Activated CD8-positive, alpha-beta memory T cell treated with anti-CD3 and anti-CD28 coated beads, Interleukin-2, amount 10 ng/mL, durations not matched to agents 7 days and 5 days (primary cell): ENCODE data around the gene DDX54. TPM values are rescaled to one million over a fixed set of nuclear protein-coding genes. Genes with fewer than 3 reads are reported as not detected.
"Not testable (repeated sequence)": the region's sequence is repeated elsewhere in the genome, so short reads cannot be mapped to it uniquely, and the experiment has no call there.

Experiments
- ATAC-seq: fragments of 150-1000 bp; cut with Tn5 transposase; one replicate; pipeline ENCODE4 v1.10.0; 2021; ENCODE audit warnings: moderate library complexity
- CTCF ChIA-PET: fragments of 350-600 bp; sonication (Branson Sonifier 250); formaldehyde crosslinking; loops from one replicate; lab custom pipeline; 2021; ENCODE audit warnings: antibody characterized with exemption; lab: Charles Lee
- DNase-seq: peaks from one replicate; pipeline ENCODE4 v3.0.0-alpha.2; 2020
- H3K27ac Mint-ChIP-seq: one replicate; pipeline ENCODE4 v1.8.0; 2021; ENCODE audit warnings: mild to moderate bottlenecking, mixed read lengths
- H3K27me3 Mint-ChIP-seq: one replicate; pipeline ENCODE4 v1.8.0; 2021; ENCODE audit warnings: mixed read lengths
- H3K36me3 Mint-ChIP-seq: one replicate; pipeline ENCODE4 v1.8.0; 2021; ENCODE audit warnings: mild to moderate bottlenecking, mixed read lengths
- H3K4me1 Mint-ChIP-seq: one replicate; pipeline ENCODE4 v1.8.0; 2021; ENCODE audit warnings: mixed read lengths
- H3K4me3 Mint-ChIP-seq: one replicate; pipeline ENCODE4 v1.8.0; 2021; ENCODE audit warnings: mild to moderate bottlenecking, moderate library complexity, mixed read lengths
- H3K9me3 Mint-ChIP-seq: one replicate; pipeline ENCODE4 v1.8.0; 2022; ENCODE audit warnings: low read depth, mixed read lengths
- total RNA-seq, 2 experiments: library from RNA; stranded (reverse); gene quantifications; one replicate each; pipeline ENCODE4 v1.2.3, GENCODE V29; 2021

DDX54 gene
- total RNA-seq, 2 experiments from 2014 or later: 71.5 to 99.0 TPM

DNA sequence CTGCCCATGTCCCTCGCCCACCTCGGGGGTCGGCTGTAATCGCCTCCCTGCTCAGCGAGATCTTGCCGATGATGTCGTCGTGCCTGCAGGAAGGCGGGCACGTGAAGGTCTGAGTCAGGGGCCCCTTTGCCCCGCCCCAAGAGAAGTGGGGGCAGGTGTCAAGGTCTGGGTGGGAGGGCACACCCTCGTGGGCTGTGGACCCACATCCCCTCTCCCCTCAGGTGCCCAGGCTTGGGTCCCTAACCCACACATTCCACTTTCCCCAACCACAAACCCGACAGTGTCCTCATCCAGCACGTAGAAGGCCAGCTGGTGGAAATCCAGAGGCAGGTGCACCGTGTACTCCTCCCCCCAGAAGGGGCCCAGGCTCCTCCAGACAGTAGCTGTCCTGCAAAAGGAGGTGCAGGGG, 57.5 kb downstream of the DDX54 start:
- DNase-seq (no peak), ATAC-seq (no peak)
- Mint-ChIP-seq H3K9me3 (no peaks in the 10 kb centered on the region), H3K4me3 (no peak overlapping the region), H3K4me1 (no peaks in the 10 kb centered on the region), H3K36me3 (no peaks in the 10 kb centered on the region), H3K27ac (no peak overlapping the region), H3K27me3 (peaks cover 5% of the 10 kb centered on the region)
- CTCF ChIA-PET: no interaction called here

DNA sequence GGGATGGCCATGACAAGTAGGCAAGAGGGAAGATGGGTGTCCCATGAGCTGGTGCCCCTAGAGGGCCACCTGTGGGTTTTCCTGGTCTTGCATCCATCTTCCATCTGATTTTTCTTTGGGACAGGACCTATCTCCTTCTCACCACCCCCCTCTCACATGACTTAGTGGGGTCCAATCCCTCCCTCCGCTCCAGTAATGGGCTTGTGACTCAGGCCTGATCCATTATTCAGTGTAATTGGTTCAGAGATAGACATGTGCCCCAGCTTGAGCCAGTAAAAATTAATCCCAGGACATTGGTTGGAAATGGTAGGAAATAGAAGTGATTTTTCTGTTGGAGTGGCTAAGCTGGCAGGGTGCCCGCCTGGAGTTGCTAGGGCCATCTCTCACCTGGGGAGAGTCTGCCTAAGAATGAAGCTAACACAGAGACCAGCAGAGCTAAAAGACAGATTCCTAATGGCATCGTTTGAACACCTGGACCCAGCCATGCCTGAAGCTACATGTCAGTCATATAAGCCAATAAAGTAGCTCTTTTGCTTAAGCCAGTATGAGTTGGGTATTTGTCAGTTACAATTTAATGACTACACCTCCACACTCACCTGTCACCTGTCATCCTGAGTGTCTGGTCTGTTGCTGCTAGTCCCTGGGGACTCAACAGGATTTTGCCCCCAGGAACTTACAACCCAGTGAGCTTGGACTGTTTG, 64.5 kb downstream of the DDX54 start:
- Mint-ChIP-seq H3K4me1 (no peaks in the 10 kb centered on the region), H3K27ac (no peak overlapping the region), H3K27me3 (peaks cover 14% of the 10 kb centered on the region), H3K9me3 (no peaks in the 10 kb centered on the region), H3K4me3 (no peak overlapping the region), H3K36me3 (no peaks in the 10 kb centered on the region)
- ATAC-seq (no peak), DNase-seq (no peak)
- CTCF ChIA-PET: interaction anchor here (0.8 to 1.5 kb wide), 3 partner anchors 10 to 71 kb away, joined by 3 to 5 read pairs (median 3); no protein-coding TSS in a partner anchor

DNA sequence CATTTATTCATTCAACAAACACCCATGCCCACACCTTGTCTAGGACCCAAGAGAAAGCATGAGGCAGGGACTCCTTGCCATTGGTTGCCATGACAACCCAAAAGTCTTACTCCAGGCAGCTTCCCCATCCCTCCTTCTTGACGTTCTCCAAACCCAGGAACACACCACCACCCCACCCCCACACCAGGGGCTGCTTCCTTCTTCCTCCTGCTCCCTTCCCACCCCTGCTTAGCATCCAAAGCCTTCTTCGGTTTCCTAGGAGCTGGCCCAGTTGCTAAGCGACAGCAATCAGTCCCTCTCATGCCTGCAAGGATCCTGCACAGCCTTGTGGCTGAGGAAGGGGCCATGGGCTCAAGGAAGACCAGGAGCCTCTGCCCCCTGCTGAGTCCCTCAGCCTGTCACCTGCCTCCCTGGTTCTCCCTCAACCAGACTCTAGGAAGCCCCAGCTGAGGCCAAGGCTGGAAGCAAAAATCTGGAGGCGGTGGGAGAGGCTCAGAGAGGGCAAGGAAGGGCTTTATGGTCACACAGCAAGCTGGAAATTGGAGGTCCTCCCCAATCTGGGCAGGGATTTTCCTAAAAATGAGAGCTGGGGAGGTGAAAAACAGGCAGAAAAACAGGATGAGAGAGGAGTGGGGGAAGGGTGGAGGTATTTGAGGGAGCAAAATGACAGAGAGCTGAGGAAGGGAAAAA, 65.2 kb downstream of the DDX54 start:
- Mint-ChIP-seq H3K9me3 (no peaks in the 10 kb centered on the region), H3K36me3 (no peaks in the 10 kb centered on the region), H3K4me3 (no peak overlapping the region), H3K4me1 (no peaks in the 10 kb centered on the region), H3K27me3 (peaks cover 14% of the 10 kb centered on the region), H3K27ac (no peak overlapping the region)
- ATAC-seq: no peak
- CTCF ChIA-PET: interaction anchor here (0.8 to 1.5 kb wide), 2 partner anchors 11 to 71 kb away, joined by 3 to 5 read pairs; no protein-coding TSS in a partner anchor
- no peak for DNase-seq

DNA sequence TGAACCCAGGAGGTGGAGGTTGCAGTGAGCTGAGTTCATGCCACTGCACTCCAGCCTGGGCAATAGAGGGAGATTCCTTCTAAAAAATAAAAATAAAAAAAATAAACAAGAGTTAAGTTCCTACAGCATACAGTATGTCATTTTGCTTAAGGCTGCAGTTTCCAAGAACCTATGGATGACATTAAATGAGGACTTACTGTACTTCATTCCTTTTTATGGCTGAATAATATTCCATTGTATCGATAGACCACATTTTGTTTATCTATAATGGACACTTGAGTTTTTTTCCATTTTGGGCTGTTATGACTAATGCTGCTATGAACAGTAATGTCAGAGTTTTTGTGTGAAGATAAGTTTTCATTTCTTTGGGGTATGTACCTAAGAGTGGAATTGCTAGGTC, 67.1 kb downstream of the DDX54 start:
- no peak for DNase-seq
- H3K9me3 Mint-ChIP-seq: no peaks in the 10 kb centered on the region
- no peak overlapping the region for H3K4me3 Mint-ChIP-seq
- CTCF ChIA-PET: no interaction called here
- ATAC-seq: no peak
- H3K4me1 Mint-ChIP-seq: no peaks in the 10 kb centered on the region
- H3K36me3 Mint-ChIP-seq: no peaks in the 10 kb centered on the region
- H3K27ac Mint-ChIP-seq: no peak overlapping the region
- H3K27me3 Mint-ChIP-seq: peaks cover 14% of the 10 kb centered on the region

DNA sequence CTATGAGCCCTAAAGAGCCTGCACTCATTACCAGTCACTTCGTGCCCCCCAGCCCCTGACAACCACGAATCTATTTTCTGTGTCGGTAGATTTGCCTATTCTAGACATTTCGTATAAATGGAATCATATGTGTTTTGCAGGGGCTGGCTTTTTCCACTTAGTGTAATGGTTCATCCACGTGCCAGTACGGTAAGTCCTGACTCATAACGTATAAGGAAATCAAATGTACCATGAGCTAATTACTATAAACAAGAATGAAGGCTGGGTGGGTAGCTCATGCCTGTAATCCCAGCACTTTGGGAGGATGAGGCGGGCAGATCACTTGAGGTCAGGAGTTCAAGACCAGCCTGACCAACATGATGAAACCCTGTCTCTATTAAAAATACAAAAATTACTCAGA, 67.6 kb downstream of the DDX54 start:
- DNase-seq, H3K9me3 Mint-ChIP-seq, H3K36me3 Mint-ChIP-seq, H3K4me1 Mint-ChIP-seq, H3K4me3 Mint-ChIP-seq, H3K27ac Mint-ChIP-seq, CTCF ChIA-PET, ATAC-seq: not testable (repeated sequence)
- H3K27me3 Mint-ChIP-seq: peaks cover 12% of the 10 kb centered on the region

DNA sequence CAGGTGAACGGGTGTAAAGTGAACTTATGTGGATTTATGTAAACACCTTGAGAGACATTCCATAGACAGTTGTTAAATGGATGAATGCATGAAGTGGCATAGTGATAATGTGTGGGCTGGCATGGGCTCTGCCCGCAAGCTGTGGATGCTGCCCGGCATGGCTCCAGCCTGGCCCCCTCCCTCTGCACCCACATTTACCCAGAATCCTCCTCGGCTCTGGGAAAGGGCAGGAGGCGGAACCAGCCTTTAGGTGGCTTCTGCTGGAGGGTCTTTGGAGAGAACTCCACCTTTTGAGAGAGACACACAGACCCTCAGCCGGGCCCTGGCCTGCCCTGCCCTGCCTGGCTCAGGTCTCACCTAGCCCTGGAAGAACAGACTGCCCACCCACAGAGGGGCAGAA, 68.4 kb downstream of the DDX54 start:
- peaks cover 7% of the 10 kb centered on the region for H3K27me3 Mint-ChIP-seq
- no peak overlapping the region for H3K27ac Mint-ChIP-seq
- H3K4me1 Mint-ChIP-seq: no peaks in the 10 kb centered on the region
- CTCF ChIA-PET: no interaction called here
- H3K36me3 Mint-ChIP-seq: no peaks in the 10 kb centered on the region
- DNase-seq (no peak), ATAC-seq (no peak)
- no peak overlapping the region for H3K4me3 Mint-ChIP-seq
- H3K9me3 Mint-ChIP-seq: no peaks in the 10 kb centered on the region

DNA sequence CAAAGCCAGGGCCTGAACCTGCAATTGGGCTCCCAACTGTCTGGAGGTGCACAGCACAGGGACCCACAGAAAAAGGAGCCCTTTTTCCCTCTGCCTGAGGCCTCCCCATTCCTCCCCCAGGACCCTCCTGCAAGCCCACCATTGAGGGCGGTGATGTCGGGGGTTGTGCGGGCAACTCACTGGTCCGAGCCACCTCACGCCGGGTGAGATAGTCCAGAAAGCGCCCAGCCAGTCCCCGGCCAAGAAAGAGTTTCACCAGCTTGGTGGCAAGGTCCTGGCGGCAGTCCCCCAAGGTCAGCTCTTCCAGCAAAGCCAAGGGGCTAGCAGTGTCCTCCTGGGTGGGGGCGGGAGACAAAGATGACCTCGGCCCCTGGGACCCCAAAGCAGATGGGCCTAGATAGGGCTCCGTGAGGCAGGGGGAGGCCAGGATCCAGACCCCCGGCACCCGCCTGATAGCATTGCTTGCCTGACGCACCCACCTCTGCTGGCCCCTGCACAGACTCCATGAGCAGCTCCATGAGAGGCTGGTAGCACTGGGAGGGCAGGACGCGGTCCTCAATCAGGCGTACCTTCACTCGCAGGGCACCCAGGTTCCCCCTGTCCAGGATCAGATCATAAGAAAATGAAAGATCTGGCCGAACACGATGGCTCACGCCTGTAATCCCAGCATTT, 69.7 kb downstream of the DDX54 start:
- no peaks in the 10 kb centered on the region for H3K9me3 Mint-ChIP-seq
- ATAC-seq (no peak), DNase-seq (no peak)
- no peak overlapping the region for H3K4me3 Mint-ChIP-seq
- H3K36me3 Mint-ChIP-seq: no peaks in the 10 kb centered on the region
- H3K4me1 Mint-ChIP-seq: no peaks in the 10 kb centered on the region
- H3K27ac Mint-ChIP-seq: no peak overlapping the region
- H3K27me3 Mint-ChIP-seq: peaks cover 2% of the 10 kb centered on the region
- CTCF ChIA-PET: interaction anchor here (1.4 to 1.5 kb wide), 2 partner anchors 38 to 59 kb away, joined by 3 to 5 read pairs; no protein-coding TSS in a partner anchor

DNA sequence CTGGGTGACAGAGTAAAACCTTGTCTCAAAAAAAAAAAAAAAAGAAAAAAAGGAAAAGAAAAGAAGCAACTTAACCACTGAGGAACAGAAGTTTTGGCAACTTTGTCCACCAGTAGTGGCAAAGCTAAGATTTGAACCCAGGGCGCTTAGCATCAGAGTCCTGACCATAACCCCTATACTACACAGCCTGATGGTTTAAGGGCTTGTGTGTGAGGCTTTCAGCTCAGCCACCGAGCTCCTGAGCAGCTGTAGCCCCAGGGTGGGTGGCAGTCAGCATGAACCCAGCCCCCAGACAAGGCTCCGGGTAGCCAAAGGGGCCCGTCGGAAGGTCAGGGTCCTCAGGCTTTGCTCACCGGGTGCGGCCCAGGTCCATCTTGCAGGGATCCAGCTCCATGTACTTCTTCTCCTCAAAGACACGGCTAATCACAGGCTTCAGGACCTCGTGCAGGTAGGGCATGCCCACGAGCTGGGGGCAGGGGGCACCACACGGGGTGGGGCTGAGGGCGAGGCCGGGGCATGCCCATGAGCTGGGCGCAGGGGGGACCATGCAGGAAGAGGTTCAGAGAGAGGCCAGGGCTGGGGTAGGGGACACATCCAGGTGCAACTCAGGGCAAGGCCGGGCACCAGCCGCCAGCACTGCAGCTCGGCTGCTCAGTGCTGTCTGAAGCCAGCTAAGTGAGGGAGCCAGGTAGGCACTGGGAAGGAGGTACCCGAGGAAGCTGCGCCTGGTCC, 70.7 kb downstream of the DDX54 start:
- no peak for ATAC-seq
- CTCF ChIA-PET: interaction anchor here (1.5 kb wide), 1 partner anchor 39 kb away, joined by 5 read pairs; no protein-coding TSS in a partner anchor

DNA sequence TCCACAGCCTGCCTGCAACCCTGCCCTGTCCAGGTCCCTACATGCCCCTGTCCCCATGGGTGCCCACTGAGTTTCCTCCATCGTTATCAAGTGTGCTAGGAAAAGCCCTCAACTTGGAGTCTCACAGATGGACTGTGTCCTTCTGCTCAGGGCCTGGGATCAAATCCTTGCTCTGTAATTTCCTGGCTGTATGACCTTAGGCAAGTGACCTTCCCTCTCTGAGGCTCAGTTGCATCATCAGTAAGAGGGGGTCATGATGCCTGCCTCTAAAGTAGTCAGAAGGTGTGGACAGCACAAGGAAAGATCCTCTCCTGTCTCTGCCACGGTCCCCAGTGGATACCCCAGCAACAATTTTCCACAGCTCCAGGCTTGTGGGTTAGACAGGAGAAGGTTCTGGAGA, 71.9 kb downstream of the DDX54 start:
- Mint-ChIP-seq H3K9me3 (no peaks in the 10 kb centered on the region), H3K4me1 (peaks cover 3% of the 10 kb centered on the region), H3K36me3 (no peaks in the 10 kb centered on the region), H3K4me3 (no peak overlapping the region), H3K27me3 (peaks cover 2% of the 10 kb centered on the region), H3K27ac (no peak overlapping the region)
- CTCF ChIA-PET: interaction anchor here (1.4 kb wide), 1 partner anchor 15 kb away, joined by 3 read pairs; no protein-coding TSS in a partner anchor
- ATAC-seq (no peak), DNase-seq (no peak)

More for the DNA sequence above, 70.7 kb downstream of the DDX54 start:
- Mint-ChIP-seq H3K4me1 (peaks cover 3% of the 10 kb centered on the region), H3K27ac (no peak overlapping the region), H3K27me3 (peaks cover 2% of the 10 kb centered on the region), H3K36me3 (no peaks in the 10 kb centered on the region), H3K4me3 (no peak overlapping the region), H3K9me3 (no peaks in the 10 kb centered on the region)
- DNase-seq: no peak

DNA sequence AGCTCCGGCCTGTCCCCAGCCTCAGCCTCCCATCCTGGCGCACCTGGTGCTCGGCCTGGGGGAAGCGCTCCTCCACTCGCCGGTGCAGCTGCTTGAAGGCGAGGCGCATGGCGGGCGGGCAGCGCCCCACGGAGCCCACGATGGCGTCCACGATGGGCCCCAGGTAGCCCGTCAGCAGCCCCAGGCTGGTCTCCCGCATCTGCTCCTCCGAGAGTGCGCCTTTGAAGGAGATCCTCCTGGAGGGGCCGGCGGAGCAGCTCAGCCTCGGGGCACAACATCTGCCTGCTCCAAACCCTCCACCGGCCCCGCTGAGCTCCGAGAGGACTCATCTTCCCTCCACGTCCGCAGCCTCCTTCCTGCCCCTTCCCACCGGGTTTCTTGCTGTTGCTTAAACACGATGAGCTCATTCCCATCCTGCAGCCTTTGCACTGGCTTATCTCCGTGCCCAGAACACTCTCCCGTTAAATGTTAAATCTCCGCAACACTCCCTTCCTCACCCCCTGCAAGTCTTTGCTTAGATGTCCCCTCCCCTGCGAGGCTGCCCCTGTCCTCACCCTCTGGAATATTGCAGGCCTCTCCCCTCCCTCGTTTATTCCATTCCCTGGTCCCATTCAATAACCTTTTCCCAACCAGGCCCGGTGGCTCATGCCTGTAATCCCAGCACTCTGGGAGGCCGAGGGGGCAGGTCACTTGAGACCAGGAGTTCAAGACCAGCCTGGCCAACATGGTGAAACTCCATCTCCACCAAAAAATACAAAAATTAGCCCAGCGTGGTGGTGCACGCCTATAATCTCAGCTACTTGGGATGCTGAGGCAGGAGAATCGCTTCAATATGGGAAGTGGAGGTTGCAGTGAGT, 73.0 kb downstream of the DDX54 start:
- H3K9me3 Mint-ChIP-seq: no peaks in the 10 kb centered on the region
- CTCF ChIA-PET: interaction anchor here (1.4 kb wide), 1 partner anchor 14 kb away, joined by 3 read pairs; no protein-coding TSS in a partner anchor
- H3K36me3 Mint-ChIP-seq: no peaks in the 10 kb centered on the region
- ATAC-seq (no peak), DNase-seq (no peak)
- no peak overlapping the region for H3K27ac Mint-ChIP-seq
- H3K4me3 Mint-ChIP-seq: no peak overlapping the region
- H3K4me1 Mint-ChIP-seq: peaks cover 3% of the 10 kb centered on the region
- H3K27me3 Mint-ChIP-seq: no peaks in the 10 kb centered on the region

DNA sequence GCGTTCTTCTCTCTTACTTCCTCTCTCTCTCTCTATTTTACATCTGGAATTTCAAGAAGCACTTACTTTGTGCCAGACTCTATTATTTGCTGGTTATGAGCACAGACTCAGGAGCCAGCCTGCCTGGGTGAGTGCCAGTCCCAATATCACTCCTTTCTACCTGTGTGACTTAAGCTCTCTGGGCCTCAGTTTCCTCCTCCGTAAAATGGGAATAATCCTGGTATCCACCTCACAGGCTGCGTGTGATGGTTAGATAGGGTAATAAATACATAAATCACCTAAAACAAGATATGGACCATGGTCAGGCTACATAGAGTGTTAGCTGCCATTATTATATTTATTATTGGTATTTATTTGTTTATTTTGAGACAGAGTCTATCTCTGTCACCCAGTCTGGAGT, 74.0 kb downstream of the DDX54 start:
- H3K4me3 Mint-ChIP-seq: no peak overlapping the region
- H3K27me3 Mint-ChIP-seq: no peaks in the 10 kb centered on the region
- H3K4me1 Mint-ChIP-seq: peaks cover 12% of the 10 kb centered on the region
- H3K36me3 Mint-ChIP-seq: no peaks in the 10 kb centered on the region
- CTCF ChIA-PET: no interaction called here
- H3K9me3 Mint-ChIP-seq: no peaks in the 10 kb centered on the region
- ATAC-seq: no peak
- DNase-seq: no peak
- no peak overlapping the region for H3K27ac Mint-ChIP-seq

DNA sequence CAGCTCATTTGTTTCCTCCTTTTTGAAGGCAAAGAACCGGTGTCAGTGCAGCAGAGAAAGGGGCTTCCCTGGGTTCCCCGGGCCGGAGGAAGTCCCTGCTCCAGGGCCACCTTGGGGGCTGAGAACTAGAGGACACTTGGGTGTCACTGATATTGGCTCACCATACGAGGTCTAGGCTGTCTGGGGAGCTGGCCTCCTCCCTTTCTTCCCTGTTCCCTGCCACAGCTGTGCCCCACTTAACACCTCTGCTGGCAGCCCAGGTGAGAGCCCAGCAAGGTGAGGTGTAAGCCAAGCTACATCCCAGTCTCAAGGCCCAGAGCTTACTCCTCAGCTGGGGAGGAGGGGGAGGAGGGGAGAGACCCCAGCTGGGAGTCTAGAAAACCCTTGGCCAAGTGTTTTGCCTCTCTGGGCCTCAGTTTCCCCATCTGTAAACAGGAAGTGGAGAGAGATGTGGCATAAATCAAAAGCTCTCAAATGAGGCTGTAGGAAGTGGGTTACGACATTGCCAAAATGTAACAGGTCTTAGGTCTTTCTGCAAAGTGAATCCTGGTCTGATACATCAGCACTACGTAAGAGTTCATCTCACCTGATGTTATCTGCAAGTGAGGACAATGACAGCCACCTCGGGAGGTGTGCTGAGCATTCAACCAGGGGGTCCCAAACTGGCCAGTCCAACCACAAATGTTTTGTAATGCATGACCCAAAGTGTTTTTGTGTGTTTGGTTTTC, 75.2 kb downstream of the DDX54 start:
- H3K27ac Mint-ChIP-seq: no peak overlapping the region
- CTCF ChIA-PET: no interaction called here

More for the DNA sequence above, 75.2 kb downstream of the DDX54 start:
- ATAC-seq (no peak), DNase-seq (no peak)
- H3K4me1 Mint-ChIP-seq: peaks cover 12% of the 10 kb centered on the region
- H3K27me3 Mint-ChIP-seq: peaks cover under 1% of the 10 kb centered on the region
- no peaks in the 10 kb centered on the region for H3K36me3 Mint-ChIP-seq
- H3K4me3 Mint-ChIP-seq: no peak overlapping the region
- H3K9me3 Mint-ChIP-seq: no peaks in the 10 kb centered on the region
